ENCODE measurements around the gene ULK2. TPM values are rescaled to one million over a fixed set of nuclear protein-coding genes. Genes with fewer than 3 reads are reported as not detected.

The ULK2 gene
- total RNA-seq, 4 donors from 2014 or later = 9.0 to 28.5 (median 12.9) TPM

- WGBS, 2 donors (ENCODE audit: low coverage in 1 of 2) = 79 to 93% methylated on average over 3 of the region's 3 CpGs
- in situ Hi-C loops (cut with MboI; ENCODE audit: low pct_ligation_motif_present in 1 of 4, low pct_unique_long_range_greater_than_20kb in 1 of 4, low sequenced_read_pairs in 3 of 4) = no loop called here
- no peaks in the 10 kb centered on the region for H3K27me3 ChIP-seq
- no peak overlapping the region for H3K4me3 ChIP-seq
- H3K36me3 ChIP-seq = peaks cover 0 to 8% (median 3%) of the 10 kb centered on the region in 4 donors
- intact Hi-C loops (cut with DNase I; ENCODE audit: low total_unique reads) = no loop called here
- no peak overlapping the region for H3K27ac ChIP-seq
- H3K4me1 ChIP-seq = no peaks in the 10 kb centered on the region
- H3K9me3 ChIP-seq = no peaks in the 10 kb centered on the region
- DNase-seq = no peak
- TF ChIP-seq CTCF (IDR thresholded peaks at IDR 0.05) = no peak
Observed at GRCh38 chr17:19812407-19812806, 55.3 kb downstream of the ULK2 start.

GRCh38 chr17:19805006-19805405, 62.7 kb downstream of the ULK2 start:
- no peaks in the 10 kb centered on the region for H3K4me1 ChIP-seq
- H3K4me3 ChIP-seq = no peak overlapping the region
- H3K36me3 ChIP-seq = peaks cover 0 to 7% (median 3%) of the 10 kb centered on the region in 4 donors
- H3K27me3 ChIP-seq = no peaks in the 10 kb centered on the region
- H3K27ac ChIP-seq = no peak overlapping the region
- no peaks in the 10 kb centered on the region for H3K9me3 ChIP-seq
- intact Hi-C loops (cut with DNase I; ENCODE audit: low total_unique reads) = no loop called here
- DNase-seq = no peak
- TF ChIP-seq EP300 (IDR thresholded peaks at IDR 0.05; ENCODE audit: low read depth) = no peak
- no peak for TF ChIP-seq POLR2A (IDR thresholded peaks at IDR 0.05)
- no peak for TF ChIP-seq CTCF (IDR thresholded peaks at IDR 0.05)
- TF ChIP-seq POLR2AphosphoS5 (IDR thresholded peaks at IDR 0.05) = no peak
- 65 to 73% methylated on average over 2 of the region's 2 CpGs for WGBS, 2 donors (ENCODE audit: low coverage in 1 of 2)
- in situ Hi-C loops (cut with MboI; ENCODE audit: low pct_ligation_motif_present in 1 of 4, low pct_unique_long_range_greater_than_20kb in 1 of 4, low sequenced_read_pairs in 3 of 4) = no loop called here

GRCh38 chr17:19800571-19800970, 67.2 kb downstream of the ULK2 start:
- in situ Hi-C loops (cut with MboI; ENCODE audit: low pct_ligation_motif_present in 1 of 4, low pct_unique_long_range_greater_than_20kb in 1 of 4, low sequenced_read_pairs in 3 of 4) = no loop called here
- TF ChIP-seq POLR2AphosphoS5 (IDR thresholded peaks at IDR 0.05) = no peak
- TF ChIP-seq CTCF (IDR thresholded peaks at IDR 0.05) = no peak
- TF ChIP-seq POLR2A (IDR thresholded peaks at IDR 0.05) = no peak
- TF ChIP-seq EP300 (IDR thresholded peaks at IDR 0.05; ENCODE audit: low read depth) = no peak
- Histone ChIP-seq H3K36me3 (peaks cover 3 to 38% (median 18%) of the 10 kb centered on the region in 4 donors), H3K9me3 (peaks cover 0 to 5% of the 10 kb centered on the region in 2 donors), H3K27ac (no peak overlapping the region), H3K4me3 (no peak overlapping the region), H3K4me1 (no peaks in the 10 kb centered on the region), H3K27me3 (no peaks in the 10 kb centered on the region)
- 80 to 83% methylated on average over 1 of the region's 1 CpG for WGBS, 2 donors (ENCODE audit: low coverage in 1 of 2)
- DNase-seq = no peak
- intact Hi-C loops (cut with DNase I; ENCODE audit: low total_unique reads) = no loop called here

GRCh38 chr17:19799796-19800195, 67.9 kb downstream of the ULK2 start:
- Histone ChIP-seq H3K4me3 (no peak overlapping the region), H3K9me3 (peaks cover 0 to 5% of the 10 kb centered on the region in 2 donors), H3K27ac (no peak overlapping the region), H3K27me3 (no peaks in the 10 kb centered on the region), H3K36me3 (peaks cover 3 to 40% (median 22%) of the 10 kb centered on the region in 4 donors), H3K4me1 (no peaks in the 10 kb centered on the region)
- intact Hi-C loops (cut with DNase I; ENCODE audit: low total_unique reads) = no loop called here
- TF ChIP-seq POLR2AphosphoS5 (IDR thresholded peaks at IDR 0.05) (no peak), EP300 (IDR thresholded peaks at IDR 0.05; ENCODE audit: low read depth) (no peak), POLR2A (IDR thresholded peaks at IDR 0.05) (no peak), CTCF (IDR thresholded peaks at IDR 0.05) (no peak)
- 96 to 100% methylated on average over 1 to 2 of the region's 2 CpGs for WGBS, 2 donors (ENCODE audit: low coverage in 1 of 2)
- no peak for DNase-seq
- in situ Hi-C loops (cut with MboI; ENCODE audit: low pct_ligation_motif_present in 1 of 4, low pct_unique_long_range_greater_than_20kb in 1 of 4, low sequenced_read_pairs in 3 of 4) = no loop called here
